DND-41 (cell line): ENCODE measurements around the gene SIRT4.

Experiments used
- EZH2 ChIP-seq: IDR thresholded peaks from 3 replicates; pipeline ENCODE4 v1.6.1; 2012; ENCODE audit warnings: borderline replicate concordance, low read depth, mild to moderate bottlenecking, moderate library complexity, low read length, inconsistent platforms; ENCODE audit not compliant: severe bottlenecking
- TF ChIP-seq, protein P1 (sequence below): IDR thresholded peaks from 2 replicates; pipeline ENCODE4 v1.5.1; 2012; ENCODE audit warnings: borderline replicate concordance, low read length, moderate library complexity, mild to moderate bottlenecking; ENCODE audit not compliant: poor library complexity, severe bottlenecking; ENCODE audit errors: extremely low read depth

DNA sequence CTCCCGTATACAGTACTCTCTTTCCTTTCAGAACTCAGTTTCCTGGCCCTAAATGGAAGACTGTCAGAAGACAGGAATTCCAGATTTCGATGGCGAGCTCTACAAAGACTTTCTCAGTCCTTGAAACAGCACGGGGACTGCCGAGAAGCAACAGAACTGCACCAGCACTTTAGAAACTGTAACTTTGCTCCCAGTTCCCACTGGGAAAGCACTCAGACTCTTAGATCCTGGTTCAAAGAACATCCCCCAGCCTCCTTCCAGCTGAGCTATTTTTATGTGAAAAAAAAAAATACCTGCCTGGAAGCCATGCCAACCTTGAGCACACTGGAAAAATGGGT lies 38.4 kb upstream of the SIRT4 start:
- TF ChIP-seq, protein P1, sequence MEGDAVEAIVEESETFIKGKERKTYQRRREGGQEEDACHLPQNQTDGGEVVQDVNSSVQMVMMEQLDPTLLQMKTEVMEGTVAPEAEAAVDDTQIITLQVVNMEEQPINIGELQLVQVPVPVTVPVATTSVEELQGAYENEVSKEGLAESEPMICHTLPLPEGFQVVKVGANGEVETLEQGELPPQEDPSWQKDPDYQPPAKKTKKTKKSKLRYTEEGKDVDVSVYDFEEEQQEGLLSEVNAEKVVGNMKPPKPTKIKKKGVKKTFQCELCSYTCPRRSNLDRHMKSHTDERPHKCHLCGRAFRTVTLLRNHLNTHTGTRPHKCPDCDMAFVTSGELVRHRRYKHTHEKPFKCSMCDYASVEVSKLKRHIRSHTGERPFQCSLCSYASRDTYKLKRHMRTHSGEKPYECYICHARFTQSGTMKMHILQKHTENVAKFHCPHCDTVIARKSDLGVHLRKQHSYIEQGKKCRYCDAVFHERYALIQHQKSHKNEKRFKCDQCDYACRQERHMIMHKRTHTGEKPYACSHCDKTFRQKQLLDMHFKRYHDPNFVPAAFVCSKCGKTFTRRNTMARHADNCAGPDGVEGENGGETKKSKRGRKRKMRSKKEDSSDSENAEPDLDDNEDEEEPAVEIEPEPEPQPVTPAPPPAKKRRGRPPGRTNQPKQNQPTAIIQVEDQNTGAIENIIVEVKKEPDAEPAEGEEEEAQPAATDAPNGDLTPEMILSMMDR = no peak
- TF ChIP-seq EZH2 = no peak
